Astrocyte (in vitro differentiated cells and primary cell): Measurements from ENCODE around the gene TDRD12.

Experiments
- EZH2 ChIP-seq: IDR thresholded peaks from 2 replicates; pipeline ENCODE4 v1.6.1; 2012; ENCODE audit warnings: mild to moderate bottlenecking, low read length, inconsistent platforms; ENCODE audit not compliant: insufficient read depth
- TF ChIP-seq, protein P1 (sequence below): IDR thresholded peaks from 2 replicates; pipeline ENCODE4 v1.5.1; 2011; ENCODE audit warnings: low read depth, mild to moderate bottlenecking, inconsistent platforms, low read length, moderate library complexity; ENCODE audit not compliant: insufficient read depth

DNA sequence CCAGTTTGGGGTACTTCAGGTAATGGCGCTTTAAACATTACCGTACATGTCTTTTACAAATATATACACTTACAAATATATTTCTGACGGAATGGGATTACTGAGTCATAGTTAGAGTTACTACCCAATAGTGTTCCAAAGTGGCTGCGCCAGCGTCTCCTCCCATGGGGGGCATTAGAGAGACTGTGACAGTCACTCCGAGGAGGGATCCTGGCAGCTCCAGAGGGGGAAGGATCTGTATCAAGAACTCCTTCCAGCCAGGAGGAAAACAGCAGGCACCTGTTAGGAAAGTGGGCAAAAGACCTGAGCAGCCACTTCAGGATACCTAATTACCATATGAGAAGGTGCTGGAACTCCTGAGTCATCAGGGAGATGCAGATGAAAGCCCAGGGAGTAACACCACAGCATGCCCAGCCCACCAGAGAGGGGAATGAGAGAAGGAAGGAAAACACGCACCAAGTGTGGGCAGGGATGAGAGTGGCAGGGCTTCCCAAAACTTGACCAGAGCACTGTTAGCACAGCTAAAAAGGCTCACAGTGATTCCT, 97.1 kb downstream of the TDRD12 start:
- TF ChIP-seq, protein P1, sequence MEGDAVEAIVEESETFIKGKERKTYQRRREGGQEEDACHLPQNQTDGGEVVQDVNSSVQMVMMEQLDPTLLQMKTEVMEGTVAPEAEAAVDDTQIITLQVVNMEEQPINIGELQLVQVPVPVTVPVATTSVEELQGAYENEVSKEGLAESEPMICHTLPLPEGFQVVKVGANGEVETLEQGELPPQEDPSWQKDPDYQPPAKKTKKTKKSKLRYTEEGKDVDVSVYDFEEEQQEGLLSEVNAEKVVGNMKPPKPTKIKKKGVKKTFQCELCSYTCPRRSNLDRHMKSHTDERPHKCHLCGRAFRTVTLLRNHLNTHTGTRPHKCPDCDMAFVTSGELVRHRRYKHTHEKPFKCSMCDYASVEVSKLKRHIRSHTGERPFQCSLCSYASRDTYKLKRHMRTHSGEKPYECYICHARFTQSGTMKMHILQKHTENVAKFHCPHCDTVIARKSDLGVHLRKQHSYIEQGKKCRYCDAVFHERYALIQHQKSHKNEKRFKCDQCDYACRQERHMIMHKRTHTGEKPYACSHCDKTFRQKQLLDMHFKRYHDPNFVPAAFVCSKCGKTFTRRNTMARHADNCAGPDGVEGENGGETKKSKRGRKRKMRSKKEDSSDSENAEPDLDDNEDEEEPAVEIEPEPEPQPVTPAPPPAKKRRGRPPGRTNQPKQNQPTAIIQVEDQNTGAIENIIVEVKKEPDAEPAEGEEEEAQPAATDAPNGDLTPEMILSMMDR: no peak
- TF ChIP-seq EZH2: no peak
